HepG2 (cell line): ENCODE measurements around the gene GRM8. TPM values are rescaled to one million over a fixed set of nuclear protein-coding genes. Genes with fewer than 3 reads are reported as not detected.
A peak's percentile ranks its signal among the peaks of the same experiment; 100 is the strongest.

ENCODE experiments used
- ATF7 ChIP-seq, 2 experiments: fragments of 450-650 bp in 1 of 2; sonication (generic) in 1 of 2; formaldehyde crosslinking in 1 of 2; IDR thresholded peaks; 2 replicates each; pipeline versions ENCODE4 v1.4.0 to v1.6.1; 2016 to 2020; ENCODE audit warnings: antibody characterized with exemption in 1 of 2, mild to moderate bottlenecking in 1 of 2, missing genetic modification reagents in 1 of 2
- DBP ChIP-seq: sonication (generic); formaldehyde crosslinking; IDR thresholded peaks from 2 replicates; pipeline ENCODE4 v1.4.0; 2020; ENCODE audit warnings: missing genetic modification reagents; ENCODE audit errors: not compliant biosample characterization
- E2F1 ChIP-seq: sonication (generic); formaldehyde crosslinking; IDR thresholded peaks from 2 replicates; pipeline ENCODE4 v1.5.0; 2020; ENCODE audit warnings: missing genetic modification reagents
- GRHL1 ChIP-seq: sonication (generic); formaldehyde crosslinking; conservative IDR thresholded peaks from 2 replicates; pipeline ENCODE4 v1.8.0; 2022; ENCODE audit warnings: missing genetic modification reagents
- JUNB ChIP-seq: sonication (generic); formaldehyde crosslinking; IDR thresholded peaks from 2 replicates; pipeline ENCODE4 v1.8.0; 2022; ENCODE audit warnings: missing genetic modification reagents, mild to moderate bottlenecking, borderline replicate concordance
- MBD4 ChIP-seq: IDR thresholded peaks from 2 replicates; pipeline ENCODE4 v1.6.1; 2012; ENCODE audit warnings: low read length, inconsistent platforms, borderline replicate concordance
- PHF20 ChIP-seq: sonication (generic); formaldehyde crosslinking; IDR thresholded peaks from 2 replicates; pipeline ENCODE4 v1.5.0; 2020; ENCODE audit warnings: mild to moderate bottlenecking, missing genetic modification reagents
- SIN3B ChIP-seq: fragments of 150-350 bp; IDR thresholded peaks from 2 replicates; pipeline ENCODE4 v1.6.1; 2014; ENCODE audit warnings: low read length
- ZBTB43 ChIP-seq: sonication (generic); formaldehyde crosslinking; conservative IDR thresholded peaks from 2 replicates; pipeline ENCODE4 v1.4.0; 2020; ENCODE audit warnings: missing genetic modification reagents
- ZFP62 ChIP-seq: sonication (generic); formaldehyde crosslinking; IDR thresholded peaks from 2 replicates; pipeline ENCODE4 v1.4.0; 2020; ENCODE audit warnings: missing genetic modification reagents
- ZFP90 ChIP-seq: sonication (generic); formaldehyde crosslinking; IDR thresholded peaks from 2 replicates; pipeline ENCODE4 v1.8.0; 2022; ENCODE audit warnings: missing genetic modification reagents, mild to moderate bottlenecking, inconsistent platforms, borderline replicate concordance
- ZGPAT ChIP-seq: IDR thresholded peaks from 2 replicates; pipeline ENCODE4 v1.6.1; 2016; ENCODE audit warnings: mild to moderate bottlenecking
- ZMAT5 ChIP-seq: sonication (generic); formaldehyde crosslinking; IDR thresholded peaks from 2 replicates; pipeline ENCODE4 v1.5.0; 2020; ENCODE audit warnings: mild to moderate bottlenecking, low read depth, missing genetic modification reagents, borderline replicate concordance
- ZNF317 ChIP-seq: sonication (generic); formaldehyde crosslinking; IDR thresholded peaks from 2 replicates; pipeline ENCODE4 v1.5.0; 2020; ENCODE audit warnings: mild to moderate bottlenecking, missing genetic modification reagents
- ZNF335 ChIP-seq: sonication (generic); formaldehyde crosslinking; IDR thresholded peaks from 2 replicates; pipeline ENCODE4 v1.4.0; 2020; ENCODE audit warnings: missing genetic modification reagents
- ZNF451 ChIP-seq: sonication (generic); formaldehyde crosslinking; IDR thresholded peaks from 2 replicates; pipeline ENCODE4 v1.5.0; 2020; ENCODE audit warnings: mild to moderate bottlenecking, missing genetic modification reagents
- ZNF678 ChIP-seq: sonication (generic); formaldehyde crosslinking; IDR thresholded peaks from 2 replicates; pipeline ENCODE4 v1.4.0; 2020; ENCODE audit warnings: mild to moderate bottlenecking, missing genetic modification reagents
- ZNF740 ChIP-seq: sonication (generic); formaldehyde crosslinking; IDR thresholded peaks from 2 replicates; pipeline ENCODE4 v1.4.0; 2020; ENCODE audit warnings: missing genetic modification reagents
- ZNF768 ChIP-seq: sonication (generic); formaldehyde crosslinking; IDR thresholded peaks from 2 replicates; pipeline ENCODE4 v1.4.0; 2020; ENCODE audit warnings: missing genetic modification reagents
- ZNF772 ChIP-seq: sonication (generic); formaldehyde crosslinking; IDR thresholded peaks from 2 replicates; pipeline ENCODE4 v1.5.0; 2020; ENCODE audit warnings: mild to moderate bottlenecking, missing genetic modification reagents
- ZNF777 ChIP-seq: sonication (generic); formaldehyde crosslinking; IDR thresholded peaks from 2 replicates; pipeline ENCODE4 v1.4.0; 2020; ENCODE audit warnings: missing genetic modification reagents
- ZSCAN5A ChIP-seq: sonication (generic); formaldehyde crosslinking; IDR thresholded peaks from 2 replicates; pipeline ENCODE4 v1.8.0; 2022; ENCODE audit warnings: mild to moderate bottlenecking, missing genetic modification reagents, borderline replicate concordance
- polyA plus RNA-seq, 8 experiments: library from polyadenylated mRNA; depleted of rRNA in 3 of 8; stranded (reverse) in 7 of 8; unstranded in 1 of 8; fragments of >200 nt; fragmentation: Illumina TruSeq in 4 of 8; extraction: Trizol in 4 of 8; gene quantifications; 2 replicates each; pipeline versions ENCODE4 v1.2.1 to v1.2.3, GENCODE V29; 2011 to 2016; ENCODE audit warnings: low read depth in 4 of 8, missing spikeins in 1 of 8, mixed read lengths in 1 of 8; ENCODE audit not compliant: insufficient read depth in 1 of 8
- total RNA-seq, 5 experiments: library from RNA; depleted of rRNA; stranded (reverse); fragments of >200 nt; fragmentation: Illumina TruSeq; extraction: Trizol; gene quantifications; 2 replicates each; pipeline ENCODE4 v1.2.3, GENCODE V29; 2016; ENCODE audit warnings: low read depth in 1 of 5

Gene GRM8
- total and polyA plus RNA-seq, 2 of the 13 experiments (the other 11 are each of a cell fraction or from before 2014, with no cell fraction given) = not detected

GRCh38 chr7:127107601-127108007 is 145.1 kb downstream of the GRM8 start (continued):
- no peak for TF ChIP-seq SIN3B
- no peak for TF ChIP-seq DBP
- TF ChIP-seq JUNB (CRISPR knock-in tag) = no peak
- peak; percentile 59; the same call in 1 of the 2 replicates for TF ChIP-seq ZNF317 (CRISPR knock-in tag)
- no peak for TF ChIP-seq ATF7 (IDR thresholded peaks at IDR 0.05)
- TF ChIP-seq ATF7 (CRISPR knock-in tag; IDR thresholded peaks at IDR 0.05) = no peak
- TF ChIP-seq ZNF777 (CRISPR knock-in tag) = peak; percentile 66
- no peak for TF ChIP-seq ZFP62 (CRISPR knock-in tag)
- TF ChIP-seq ZGPAT (CRISPR knock-in tag) = peak; percentile 41; the same call in 1 of the 2 replicates
- 0 out of 2 replicates have a peak, but pooled peaks have one; percentile 63 for TF ChIP-seq ZSCAN5A
- TF ChIP-seq ZBTB43 = peak; percentile 92
- TF ChIP-seq ZNF451 (CRISPR knock-in tag) = no peak
- TF ChIP-seq ZFP90 = peak; percentile 64; the same call in 1 of the 2 replicates
- TF ChIP-seq GRHL1 (CRISPR knock-in tag) = no peak
- TF ChIP-seq E2F1 (CRISPR knock-in tag) = peak; percentile 44; the same call in 1 of the 2 replicates
- TF ChIP-seq ZNF772 = 0 out of 2 replicates have a peak, but pooled peaks have one; percentile 59
- TF ChIP-seq ZNF740 (CRISPR knock-in tag) = no peak
- no peak for TF ChIP-seq MBD4
- TF ChIP-seq ZMAT5 (CRISPR knock-in tag) = no peak
- no peak for TF ChIP-seq ZNF678 (CRISPR knock-in tag)
- TF ChIP-seq PHF20 = no peak
- 0 out of 2 replicates have a peak, but pooled peaks have one; percentile 57 for TF ChIP-seq ZNF335 (CRISPR knock-in tag)
- TF ChIP-seq ZNF768 (CRISPR knock-in tag) = no peak
